HCT116 (cell line): Measurements from ENCODE around the gene PTPN1. TPM values are rescaled to one million over a fixed set of nuclear protein-coding genes. Genes with fewer than 3 reads are reported as not detected.

Source experiments
- ATAC-seq: fragments of 200-7000 bp; cut with Tn5 transposase; 2 replicates; pipeline ENCODE4 v1.9.1; 2020; ENCODE audit warnings: mild to moderate bottlenecking, moderate library complexity
- BruUV-seq: library from RNA; stranded (reverse); fragments of 400-500 nt; replicated peaks from 2 replicates; lab custom pipeline; 2021; lab: Mats Ljungman, UMichigan
- CTCF ChIA-PET: fragments of 300-600 bp; sonication (Branson Sonifier 250); formaldehyde crosslinking; loops from one replicate; lab custom pipeline; 2021; ENCODE audit warnings: antibody characterized with exemption; lab: Charles Lee
- POLR2A ChIA-PET: fragments of 300-600, 350-600 bp; sonication (Branson Sonifier 250); formaldehyde crosslinking; loops from one replicate; lab custom pipeline; 2021; ENCODE audit warnings: antibody characterized with exemption; lab: Charles Lee
- RAD21 ChIA-PET, 2 experiments: fragments of 300-600 bp; sonication (Branson Sonifier 250); formaldehyde crosslinking; loops; one replicate each; lab custom pipeline; 2023; ENCODE audit warnings: low total read pairs in 2 of 2; ENCODE audit not compliant: uncharacterized antibody in 2 of 2, unreplicated experiment in 2 of 2, low non-redundant PET in 1 of 2; lab: Charles Lee
- DNase-seq: peaks from one replicate; pipeline ENCODE4 v3.0.0-alpha.2; 2010; ENCODE audit warnings: low read depth, low spot score
- H2AFZ ChIP-seq: fragments of 200-600 bp; shearing (Covaris generic), sonication (generic); 2 replicates; pipeline ENCODE4 v1.6.1; 2017; ENCODE audit warnings: low read depth, mixed run types, mixed read lengths, antibody characterized with exemption, low read length; ENCODE audit not compliant: poor library complexity, severe bottlenecking
- H3K27ac ChIP-seq: 2 replicates; pipeline ENCODE4 v1.5.1; 2012; ENCODE audit warnings: low read depth, low read length
- H3K27me3 ChIP-seq: fragments of 200-600 bp; sonication (generic); 2 replicates; pipeline ENCODE4 v1.6.1; 2016; ENCODE audit warnings: mixed run types, low read length, mixed read lengths; ENCODE audit not compliant: insufficient read depth
- H3K36me3 ChIP-seq, 2 experiments: fragments of 200-500 bp in 1 of 2; fragments of 200-600 bp in 1 of 2; sonication (Bioruptor generic) in 1 of 2; sonication (generic) in 1 of 2; 2 replicates each; pipeline versions ENCODE4 v1.5.1 to v1.6.1; 2014 to 2016; ENCODE audit warnings: low read length in 2 of 2, inconsistent platforms in 1 of 2, mixed read lengths in 1 of 2, mixed run types in 1 of 2; ENCODE audit not compliant: insufficient read depth in 2 of 2, control insufficient read depth in 1 of 2
- H3K4me1 ChIP-seq, 2 experiments: fragments of 200-600 bp in 1 of 2; sonication (generic) in 1 of 2; 2 replicates each; pipeline versions ENCODE4 v1.5.1 to v1.6.1; 2012 to 2017; ENCODE audit warnings: low read length in 2 of 2, inconsistent platforms in 1 of 2, mild to moderate bottlenecking in 1 of 2, mixed read lengths in 1 of 2, mixed run types in 1 of 2, moderate library complexity in 1 of 2; ENCODE audit not compliant: insufficient read depth in 2 of 2, control insufficient read depth in 1 of 2
- H3K4me2 ChIP-seq: fragments of 200-600 bp; sonication (generic); 2 replicates; pipeline ENCODE4 v1.6.1; 2017; ENCODE audit warnings: mixed run types, low read length, mixed read lengths
- H3K4me3 ChIP-seq, 2 experiments: fragments of 200-600 bp in 1 of 2; sonication (generic) in 1 of 2; replicated peaks in 1 of 2; 2 replicates each; pipeline ENCODE4 v1.5.1; 2011 to 2016; ENCODE audit warnings: low read length in 2 of 2, control low read depth in 1 of 2, low read depth in 1 of 2, mild to moderate bottlenecking in 1 of 2, mixed read lengths in 1 of 2, mixed run types in 1 of 2
- H3K79me2 ChIP-seq: fragments of 200-600 bp; sonication (generic); 2 replicates; pipeline ENCODE4 v1.6.1; 2017; ENCODE audit warnings: mild to moderate bottlenecking, mixed run types, low read length, moderate library complexity, mixed read lengths; ENCODE audit not compliant: insufficient read depth
- H3K9ac ChIP-seq: fragments of 200-600 bp; sonication (generic); 2 replicates; pipeline ENCODE4 v1.6.1; 2016; ENCODE audit warnings: low read length, mixed read lengths
- H3K9me2 ChIP-seq: fragments of 200-600 bp; sonication (generic), shearing (Covaris generic); 2 replicates; pipeline ENCODE4 v1.6.1; 2017; ENCODE audit warnings: mixed run types, mild to moderate bottlenecking, moderate library complexity; ENCODE audit not compliant: insufficient read depth
- H3K9me3 ChIP-seq, 2 experiments: fragments of 200-500 bp in 1 of 2; fragments of 200-600 bp in 1 of 2; sonication (Bioruptor generic) in 1 of 2; sonication (generic) in 1 of 2; 2 replicates each; pipeline ENCODE4 v1.6.1; 2014 to 2017; ENCODE audit warnings: low read length in 2 of 2, mixed read lengths in 2 of 2, inconsistent platforms in 1 of 2, low read depth in 1 of 2, mild to moderate bottlenecking in 1 of 2, mixed run types in 1 of 2, moderate library complexity in 1 of 2; ENCODE audit not compliant: control insufficient read depth in 1 of 2, insufficient read depth in 1 of 2
- H4K20me1 ChIP-seq: fragments of 200-600 bp; sonication (generic), shearing (Covaris generic); 2 replicates; pipeline ENCODE4 v1.6.1; 2017; ENCODE audit warnings: mixed run types, mild to moderate bottlenecking, moderate library complexity; ENCODE audit not compliant: insufficient read depth
- ATF3 ChIP-seq: IDR thresholded peaks from 2 replicates; pipeline ENCODE4 v1.6.1; 2012
- CBX3 ChIP-seq: IDR thresholded peaks from 2 replicates; pipeline ENCODE4 v1.6.1; 2012; ENCODE audit warnings: low read depth
- EGR1 ChIP-seq: IDR thresholded peaks from 2 replicates; pipeline ENCODE4 v1.6.1; 2012; ENCODE audit warnings: low read depth
- EZH2 ChIP-seq: fragments of 200-600 bp; sonication (generic); IDR thresholded peaks from 2 replicates; pipeline ENCODE4 v1.6.1; 2017; ENCODE audit warnings: antibody characterized with exemption, mixed run types
- MAX ChIP-seq: IDR thresholded peaks from 2 replicates; pipeline ENCODE4 v1.6.1; 2012
- POLR2A ChIP-seq: IDR thresholded peaks from 2 replicates; pipeline ENCODE4 v1.7.0; 2011; ENCODE audit warnings: borderline replicate concordance; ENCODE audit not compliant: insufficient read depth, insufficient read length; ENCODE audit errors: extremely low read depth
- RAD21 ChIP-seq: IDR thresholded peaks from 2 replicates; pipeline ENCODE4 v1.6.1; 2012; ENCODE audit warnings: low read depth, mild to moderate bottlenecking
- SP1 ChIP-seq: IDR thresholded peaks from 2 replicates; pipeline ENCODE4 v1.6.1; 2012; ENCODE audit warnings: low read depth
- YY1 ChIP-seq: IDR thresholded peaks from 2 replicates; pipeline ENCODE4 v1.6.1; 2011; ENCODE audit warnings: low read length, low read depth, moderate library complexity, mild to moderate bottlenecking; ENCODE audit not compliant: insufficient replicate concordance; ENCODE audit errors: extremely low read depth
- ZBTB33 ChIP-seq: IDR thresholded peaks from 2 replicates; pipeline ENCODE4 v1.6.1; 2011; ENCODE audit warnings: mild to moderate bottlenecking, low read length, moderate library complexity; ENCODE audit not compliant: insufficient replicate concordance; ENCODE audit errors: extremely low read depth
- ZFX ChIP-seq: fragments of 450-650 bp; IDR thresholded peaks from 2 replicates; pipeline ENCODE4 v1.6.1; 2017
- intact Hi-C: fragments of 100-400 bp; cut with micrococcal nuclease; formaldehyde crosslinking; loops from 2 replicates; pipeline ENCODE4 v1.10.0; 2022
- total RNA-seq: library from RNA; stranded (reverse); gene quantifications from one replicate; pipeline ENCODE4 v1.2.1, GENCODE V29; 2021; ENCODE audit not compliant: unreplicated experiment

PTPN1 gene
- total RNA-seq, 1 experiment from 2014 or later, result 47.5 TPM

- intact Hi-C loops, result no loop called here
- DNase-seq, result no peak
- peaks cover 25 to 39% of the 10 kb centered on the region in 2 experiments; a peak in 3 of 4 replicates for H3K36me3 ChIP-seq
These were observed 74.5 kb downstream of the PTPN1 start for GRCh38 chr20:50584687-50585086.

More at GRCh38 chr20:50584687-50585086, 74.5 kb downstream of the PTPN1 start:
- H2AFZ ChIP-seq, result no peak overlapping the region
- H3K9me2 ChIP-seq, result no peaks in the 10 kb centered on the region
- ChIA-PET POLR2A (no interaction called here), CTCF (no interaction called here)
- H3K27me3 ChIP-seq, result no peaks in the 10 kb centered on the region
- no TSS peak for BruUV-seq
- no peak for TF ChIP-seq ATF3
- no peak for TF ChIP-seq EGR1
- TF ChIP-seq ZBTB33, result no peak
- no peak for TF ChIP-seq CBX3
- no peak for TF ChIP-seq YY1
- no peak for TF ChIP-seq MAX
- no peak for TF ChIP-seq ZFX
- no peak for TF ChIP-seq SP1
- TF ChIP-seq RAD21, result no peak
- no peak for TF ChIP-seq POLR2A
- no peak for TF ChIP-seq EZH2
- TF ChIP-seq, all 23 proteins: peak for 0
- H3K4me1 ChIP-seq, result no peaks in the 10 kb centered on the region
- no peak overlapping the region for H3K27ac ChIP-seq
- no peak overlapping the region for H3K4me2 ChIP-seq
- peaks cover 9% of the 10 kb centered on the region; the same call in 1 of the 2 replicates for H3K79me2 ChIP-seq
- RAD21 ChIA-PET, result no interaction called here
- no peaks in the 10 kb centered on the region for H3K9me3 ChIP-seq
- no peak for ATAC-seq
- no peak overlapping the region for H3K9ac ChIP-seq
- H4K20me1 ChIP-seq, result no peaks in the 10 kb centered on the region
- H3K4me3 ChIP-seq, result no peak overlapping the region
